ENCODE results near the gene DMRT1. TPM values are rescaled to one million over a fixed set of nuclear protein-coding genes. Genes with fewer than 3 reads are reported as not detected.

DMRT1 gene
- polyA plus RNA-seq, 1 experiment, result not detected

DNA sequence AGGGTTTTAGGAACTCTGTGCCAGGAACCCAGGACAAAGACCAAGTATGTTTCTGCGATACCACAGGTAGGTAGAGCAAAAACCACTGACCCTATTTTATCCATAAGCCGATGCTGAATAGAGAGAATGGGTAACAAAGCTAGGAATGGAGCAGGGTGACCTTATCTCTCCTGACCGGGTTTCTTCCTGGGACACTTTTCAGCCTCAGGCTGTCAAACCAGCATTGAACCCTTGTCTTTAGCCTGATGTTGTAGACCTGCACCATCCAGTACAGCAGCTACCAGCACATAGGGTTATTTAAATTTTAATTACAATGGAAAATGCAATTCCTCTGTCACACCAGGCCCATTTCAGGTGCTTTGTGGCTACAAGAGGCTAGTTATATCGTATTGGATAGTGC is 91.9 kb downstream of the DMRT1 start:
- TF ChIP-seq, protein P1, sequence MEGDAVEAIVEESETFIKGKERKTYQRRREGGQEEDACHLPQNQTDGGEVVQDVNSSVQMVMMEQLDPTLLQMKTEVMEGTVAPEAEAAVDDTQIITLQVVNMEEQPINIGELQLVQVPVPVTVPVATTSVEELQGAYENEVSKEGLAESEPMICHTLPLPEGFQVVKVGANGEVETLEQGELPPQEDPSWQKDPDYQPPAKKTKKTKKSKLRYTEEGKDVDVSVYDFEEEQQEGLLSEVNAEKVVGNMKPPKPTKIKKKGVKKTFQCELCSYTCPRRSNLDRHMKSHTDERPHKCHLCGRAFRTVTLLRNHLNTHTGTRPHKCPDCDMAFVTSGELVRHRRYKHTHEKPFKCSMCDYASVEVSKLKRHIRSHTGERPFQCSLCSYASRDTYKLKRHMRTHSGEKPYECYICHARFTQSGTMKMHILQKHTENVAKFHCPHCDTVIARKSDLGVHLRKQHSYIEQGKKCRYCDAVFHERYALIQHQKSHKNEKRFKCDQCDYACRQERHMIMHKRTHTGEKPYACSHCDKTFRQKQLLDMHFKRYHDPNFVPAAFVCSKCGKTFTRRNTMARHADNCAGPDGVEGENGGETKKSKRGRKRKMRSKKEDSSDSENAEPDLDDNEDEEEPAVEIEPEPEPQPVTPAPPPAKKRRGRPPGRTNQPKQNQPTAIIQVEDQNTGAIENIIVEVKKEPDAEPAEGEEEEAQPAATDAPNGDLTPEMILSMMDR (IDR thresholded peaks at IDR 0.05; ENCODE audit: insufficient read depth, low read depth, low read length), result no peak
- ChIA-PET POLR2A (no interaction called here), CTCF (no interaction called here)
- no peak for DNase-seq (ENCODE audit: low read depth)
- no peaks in the 10 kb centered on the region for H3K27me3 ChIP-seq (ENCODE audit: control insufficient read depth, insufficient read depth, low read length)
- no peak overlapping the region for H3K4me3 ChIP-seq (ENCODE audit: low read depth, low read length)
- H3K36me3 ChIP-seq (ENCODE audit: control insufficient read depth, insufficient read depth, low read length), result no peaks in the 10 kb centered on the region

DNA sequence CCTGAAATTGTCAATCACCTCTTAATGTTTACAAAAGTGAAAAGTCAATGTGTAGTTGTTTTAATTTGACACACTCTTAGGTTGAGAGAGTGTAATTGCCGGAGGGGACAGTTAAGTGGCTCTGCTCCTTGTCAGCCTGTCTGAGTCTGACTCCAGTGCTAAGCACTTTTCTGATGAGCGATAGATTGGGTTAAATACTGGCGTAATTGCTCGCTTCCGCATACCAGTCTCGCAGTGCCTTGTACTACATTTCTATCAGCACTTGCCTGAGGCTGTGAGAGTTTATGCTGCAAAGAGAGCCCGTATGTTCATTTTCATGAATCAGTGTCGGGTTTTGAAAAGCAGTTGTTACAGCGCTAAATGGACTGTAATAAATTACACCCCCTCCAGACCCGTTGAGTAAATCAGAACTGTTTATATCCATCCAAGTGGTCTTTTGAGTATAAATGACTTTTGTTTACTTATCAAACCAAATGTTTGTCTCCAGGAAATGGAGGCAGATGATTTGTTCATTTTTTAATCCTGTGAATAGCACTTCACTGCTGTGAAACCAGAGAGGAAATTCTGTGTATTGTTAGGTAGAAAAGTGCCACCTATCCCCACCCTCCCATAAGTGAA is 94.0 kb downstream of the DMRT1 start:
- Histone ChIP-seq H3K36me3 (ENCODE audit: control insufficient read depth, insufficient read depth, low read length) (no peaks in the 10 kb centered on the region), H3K4me3 (ENCODE audit: low read depth, low read length) (no peak overlapping the region), H3K27me3 (ENCODE audit: control insufficient read depth, insufficient read depth, low read length) (no peaks in the 10 kb centered on the region)
- POLR2A ChIA-PET, result no interaction called here
- TF ChIP-seq, protein P1 (IDR thresholded peaks at IDR 0.05; ENCODE audit: insufficient read depth, low read depth, low read length), result no peak
- CTCF ChIA-PET, result no interaction called here
- no peak for DNase-seq (ENCODE audit: low read depth)

DNA sequence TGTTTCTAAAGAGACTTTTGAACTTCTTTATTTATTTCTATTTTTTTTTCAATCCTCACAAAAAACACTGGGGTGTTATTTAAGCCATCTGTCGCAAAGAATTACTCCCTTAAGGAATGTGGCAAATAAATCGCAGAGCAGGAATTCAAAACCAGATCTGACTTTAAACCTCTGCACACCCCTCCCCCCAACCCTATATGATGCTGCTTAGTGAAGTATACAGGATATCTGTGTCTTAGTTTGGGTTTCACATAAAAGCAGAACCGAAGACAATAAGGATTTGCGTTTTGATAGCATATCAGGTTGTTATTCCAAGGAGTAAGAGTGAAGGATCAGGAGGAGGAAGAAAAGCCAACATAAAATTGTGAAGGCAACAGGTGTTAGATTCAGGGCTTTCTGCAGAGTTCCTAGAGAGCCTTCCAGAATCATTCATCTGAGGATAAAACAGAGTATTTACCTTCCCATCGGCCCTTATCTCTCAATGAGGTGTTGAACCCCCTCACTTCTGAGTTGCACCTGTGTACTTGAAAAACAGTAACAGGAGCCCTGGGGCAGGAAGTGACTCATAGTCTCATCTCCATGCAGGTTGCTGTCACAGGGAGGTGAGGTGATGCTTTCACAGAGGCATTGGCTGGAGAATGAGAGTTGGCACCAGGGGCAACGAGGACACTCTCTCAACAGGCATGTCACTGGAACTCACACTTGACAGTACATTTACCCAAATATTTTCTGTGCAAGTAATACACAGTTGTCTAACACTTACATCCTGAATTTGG is 101.5 kb downstream of the DMRT1 start:
- ChIA-PET POLR2A (no interaction called here), CTCF (no interaction called here)
- Histone ChIP-seq H3K27me3 (ENCODE audit: control insufficient read depth, insufficient read depth, low read length) (no peaks in the 10 kb centered on the region), H3K36me3 (ENCODE audit: control insufficient read depth, insufficient read depth, low read length) (no peaks in the 10 kb centered on the region), H3K4me3 (ENCODE audit: low read depth, low read length) (no peak overlapping the region)
- no peak for DNase-seq (ENCODE audit: low read depth)
- TF ChIP-seq, protein P1 (IDR thresholded peaks at IDR 0.05; ENCODE audit: insufficient read depth, low read depth, low read length), result no peak

DNA sequence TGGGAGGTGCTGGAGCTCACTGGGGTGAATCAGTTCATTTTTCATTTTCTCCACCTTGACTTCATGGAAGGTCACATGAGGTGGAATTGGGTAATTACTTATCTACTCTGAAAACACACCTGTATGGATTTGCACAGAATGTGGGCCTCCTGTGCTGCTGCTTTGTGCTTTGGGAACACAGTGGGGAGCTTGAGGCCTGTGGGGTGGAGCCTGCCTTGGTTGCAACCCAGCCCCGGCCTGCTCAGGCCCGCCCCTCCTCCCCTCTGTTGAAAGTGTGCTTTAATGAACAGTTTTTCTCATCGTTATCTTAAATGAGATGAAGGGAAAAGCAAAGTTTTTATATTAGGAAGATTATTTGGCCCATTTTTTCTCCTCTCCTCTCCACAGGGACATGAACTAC is 106.5 kb downstream of the DMRT1 start:
- H3K4me3 ChIP-seq (ENCODE audit: low read depth, low read length), result no peak overlapping the region
- CTCF ChIA-PET, result no interaction called here
- POLR2A ChIA-PET, result no interaction called here
- TF ChIP-seq, protein P1 (IDR thresholded peaks at IDR 0.05; ENCODE audit: insufficient read depth, low read depth, low read length), result no peak
- H3K27me3 ChIP-seq (ENCODE audit: control insufficient read depth, insufficient read depth, low read length), result no peaks in the 10 kb centered on the region
- H3K36me3 ChIP-seq (ENCODE audit: control insufficient read depth, insufficient read depth, low read length), result no peaks in the 10 kb centered on the region
- DNase-seq (ENCODE audit: low read depth), result no peak

DNA sequence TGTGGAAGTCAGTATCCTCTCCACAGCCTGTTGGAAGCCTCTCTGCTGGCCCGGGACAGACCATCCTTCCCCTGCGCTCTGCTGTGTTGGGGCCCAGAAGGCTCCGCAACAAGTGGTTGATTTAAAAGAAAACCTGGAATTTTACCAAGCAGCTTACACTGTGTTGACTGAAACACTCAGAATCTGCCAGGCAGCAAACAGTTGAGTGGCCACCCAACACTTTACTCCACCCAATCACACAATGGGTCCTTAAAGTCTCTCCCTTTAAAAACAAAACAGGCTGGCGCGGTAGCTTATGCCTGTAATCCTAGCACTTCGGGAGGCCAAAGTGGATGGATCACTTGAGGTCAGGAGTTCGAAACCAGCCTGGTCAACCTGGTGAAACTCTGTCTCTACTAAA is 107.0 kb downstream of the DMRT1 start:
- ChIA-PET POLR2A (no interaction called here), CTCF (no interaction called here)
- Histone ChIP-seq H3K4me3 (ENCODE audit: low read depth, low read length) (no peak overlapping the region), H3K36me3 (ENCODE audit: control insufficient read depth, insufficient read depth, low read length) (no peaks in the 10 kb centered on the region), H3K27me3 (ENCODE audit: control insufficient read depth, insufficient read depth, low read length) (no peaks in the 10 kb centered on the region)
- no peak for DNase-seq (ENCODE audit: low read depth)
- TF ChIP-seq, protein P1 (IDR thresholded peaks at IDR 0.05; ENCODE audit: insufficient read depth, low read depth, low read length), result no peak

All from BJ (cell line).